Peyer's patch (tissue), 4 donors: Measurements from ENCODE around the gene FAM240A. TPM values are rescaled to one million over a fixed set of nuclear protein-coding genes. Genes with fewer than 3 reads are reported as not detected.

ENCODE experiments used
- DNase-seq, 3 donors: peaks; one replicate each; pipeline ENCODE4 v3.0.0-alpha.2; 2017 to 2019
- H3K27ac ChIP-seq, 4 donors: fragments of 200-600 bp; sonication (generic); one replicate each; pipeline ENCODE4 v1.5.1; 2016 to 2019
- H3K27me3 ChIP-seq, 2 donors: fragments of 200-600 bp; sonication (generic); one replicate each; pipeline ENCODE4 v1.5.1; 2019
- H3K36me3 ChIP-seq, 3 donors: fragments of 200-600 bp; sonication (generic); one replicate each; pipeline ENCODE4 v1.5.1; 2016 to 2019
- H3K4me1 ChIP-seq, 4 donors: fragments of 200-600 bp; sonication (generic); one replicate each; pipeline ENCODE4 v1.5.1; 2016 to 2019
- H3K4me3 ChIP-seq, 4 donors: fragments of 200-600 bp; sonication (generic); 1 replicate in 3 of 4; 2 replicates in 1 of 4; pipeline ENCODE4 v1.5.1; 2016 to 2019; ENCODE audit warnings: mild to moderate bottlenecking in 1 of 4
- H3K9me3 ChIP-seq, 4 donors: fragments of 200-600 bp; sonication (generic); one replicate each; pipeline ENCODE4 v1.5.1; 2016 to 2019; ENCODE audit warnings: mild to moderate bottlenecking in 1 of 4
- CTCF ChIP-seq, 6 experiments: fragments of 450-650 bp in 4 of 6; fragments of 200-600 bp in 2 of 6; sonication (generic) in 1 of 6; IDR thresholded peaks; one replicate each; pipeline ENCODE4 v1.5.1; 2017 to 2019; ENCODE audit warnings: antibody characterized with exemption in 6 of 6, mild to moderate bottlenecking in 3 of 6, moderate library complexity in 1 of 6
- POLR2A ChIP-seq, 2 donors: fragments of 450-650 bp; IDR thresholded peaks; one replicate each; pipeline ENCODE4 v1.5.1; 2017; ENCODE audit warnings: antibody characterized with exemption in 2 of 2, mild to moderate bottlenecking in 2 of 2, moderate library complexity in 2 of 2
- total RNA-seq, 4 donors: library from RNA; depleted of rRNA; stranded (reverse); fragments of >200 nt; gene quantifications; one replicate each; pipeline ENCODE4 v1.1.0, GENCODE V29; 2016

Gene FAM240A
- total RNA-seq, 4 donors from 2014 or later = not detected

GRCh38 chr3:46615050-46615775 is 2.9 kb downstream of the FAM240A start:
- Histone ChIP-seq H3K4me1 (no peaks in the 10 kb centered on the region), H3K4me3 (no peak overlapping the region), H3K27me3 (no peaks in the 10 kb centered on the region), H3K9me3 (no peaks in the 10 kb centered on the region), H3K36me3 (no peaks in the 10 kb centered on the region), H3K27ac (no peak overlapping the region)
- TF ChIP-seq CTCF (IDR thresholded peaks at IDR 0.05) (no peak), POLR2A (IDR thresholded peaks at IDR 0.05) (no peak)
- no peak for DNase-seq

DNA sequence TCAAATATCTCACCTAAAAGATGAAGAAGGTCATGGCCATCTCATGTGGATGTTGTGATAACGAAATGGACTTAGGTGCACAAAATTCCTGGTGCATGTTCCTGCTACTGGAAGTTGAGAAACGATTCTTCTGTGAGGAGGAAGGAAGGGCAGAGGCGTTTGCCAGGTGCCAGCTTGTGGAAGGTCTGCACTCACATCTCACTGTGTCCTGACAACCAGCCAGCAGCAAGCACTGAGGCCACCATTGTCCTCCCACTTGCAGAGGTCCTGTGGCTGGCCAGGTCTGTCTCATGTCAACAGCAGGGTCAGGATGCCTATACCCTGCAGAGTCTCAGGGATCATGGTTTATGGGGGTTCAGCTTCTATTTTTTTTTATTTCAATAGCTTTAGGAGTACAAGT is 3.7 kb downstream of the FAM240A start:
- H3K4me3 ChIP-seq = no peak overlapping the region
- no peak for TF ChIP-seq CTCF (IDR thresholded peaks at IDR 0.05)
- no peak for TF ChIP-seq POLR2A (IDR thresholded peaks at IDR 0.05)

DNA sequence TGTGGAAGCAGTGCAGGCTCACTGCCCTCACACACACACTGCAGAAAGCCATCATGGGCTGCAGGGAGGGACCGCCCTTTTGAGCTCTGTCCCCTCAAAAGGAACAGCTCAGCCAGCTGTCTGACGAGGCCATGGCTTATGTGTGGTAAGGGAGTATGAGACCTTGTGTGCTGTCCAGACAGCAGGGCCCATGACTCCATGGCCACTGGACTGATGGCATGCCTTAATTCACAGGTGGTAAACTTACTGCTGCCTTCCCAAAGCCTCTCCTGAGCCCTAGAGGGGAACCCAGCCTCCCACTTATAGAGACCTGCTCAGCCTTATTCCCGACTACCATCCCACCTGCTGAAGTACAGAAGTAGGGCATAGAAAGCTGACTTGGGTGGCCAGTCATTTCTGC is 5.6 kb downstream of the FAM240A start:
- no peaks in the 10 kb centered on the region for H3K9me3 ChIP-seq
- no peaks in the 10 kb centered on the region for H3K36me3 ChIP-seq
- H3K4me3 ChIP-seq = no peak overlapping the region
- H3K27ac ChIP-seq = no peak overlapping the region
- H3K4me1 ChIP-seq = no peaks in the 10 kb centered on the region
- no peaks in the 10 kb centered on the region for H3K27me3 ChIP-seq
- no peak for DNase-seq
- TF ChIP-seq POLR2A (IDR thresholded peaks at IDR 0.05) (no peak), CTCF (IDR thresholded peaks at IDR 0.05) (no peak)

More for the DNA sequence above, 3.7 kb downstream of the FAM240A start:
- Histone ChIP-seq H3K36me3 (no peaks in the 10 kb centered on the region), H3K27me3 (no peaks in the 10 kb centered on the region), H3K4me1 (no peaks in the 10 kb centered on the region), H3K27ac (no peak overlapping the region), H3K9me3 (no peaks in the 10 kb centered on the region)
- no peak for DNase-seq

DNA sequence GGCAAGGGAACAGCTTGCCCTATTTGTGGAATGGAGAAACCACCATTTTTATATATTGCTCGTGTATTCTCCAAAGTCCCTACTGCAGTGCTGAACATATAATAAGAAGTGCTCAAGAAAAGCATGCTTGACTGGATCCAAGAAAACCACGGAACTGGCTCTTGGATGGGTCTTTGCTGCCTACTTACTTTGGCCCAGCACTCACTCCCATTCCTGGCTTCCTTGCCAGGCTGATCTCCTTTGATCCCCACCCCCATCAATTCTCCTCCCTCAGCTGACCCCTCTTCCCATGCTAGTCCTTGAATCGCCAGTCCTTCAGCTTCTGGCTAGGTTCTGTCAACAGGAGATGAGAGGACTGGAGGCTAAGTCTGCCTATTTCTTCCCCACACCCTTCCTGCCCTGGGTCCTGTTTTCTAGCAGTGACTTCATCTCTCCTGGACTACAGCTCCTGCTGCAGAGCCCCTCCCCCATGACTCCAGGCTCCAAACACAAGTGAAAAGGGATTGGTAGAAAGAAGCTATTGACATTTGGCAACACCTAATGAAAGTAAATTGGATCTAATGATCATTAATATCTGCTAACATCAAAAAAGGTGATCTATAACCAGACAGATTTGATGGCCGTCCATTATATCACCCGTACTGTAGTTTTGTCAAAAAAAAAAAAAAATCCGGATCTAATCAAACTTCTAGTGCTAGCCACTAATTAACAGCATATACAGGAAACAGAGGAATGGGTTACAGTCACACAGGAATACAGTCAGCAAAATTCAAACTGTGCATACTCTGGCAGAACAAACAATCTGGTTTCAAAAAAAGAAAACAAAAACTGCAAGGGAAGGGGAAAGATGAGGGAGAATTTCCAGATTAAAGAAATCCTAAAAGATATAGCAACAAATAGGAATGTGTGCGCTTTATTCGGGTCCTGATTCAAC is 7.8 kb downstream of the FAM240A start:
- TF ChIP-seq POLR2A (IDR thresholded peaks at IDR 0.05) = no peak
- TF ChIP-seq CTCF (IDR thresholded peaks at IDR 0.05) = no peak
- H3K27ac ChIP-seq = no peak overlapping the region
- H3K4me3 ChIP-seq = no peak overlapping the region
- H3K4me1 ChIP-seq = no peaks in the 10 kb centered on the region
- no peaks in the 10 kb centered on the region for H3K36me3 ChIP-seq
- H3K27me3 ChIP-seq = no peaks in the 10 kb centered on the region
- DNase-seq = no peak
- H3K9me3 ChIP-seq = no peaks in the 10 kb centered on the region

- H3K27me3 ChIP-seq = no peaks in the 10 kb centered on the region
- DNase-seq = no peak
- H3K27ac ChIP-seq = no peak overlapping the region
- peaks cover 0 to 11% (median 0%) of the 10 kb centered on the region in 4 donors for H3K4me1 ChIP-seq
- no peaks in the 10 kb centered on the region for H3K9me3 ChIP-seq
- H3K4me3 ChIP-seq = no peak overlapping the region
- no peaks in the 10 kb centered on the region for H3K36me3 ChIP-seq
- no peak for TF ChIP-seq CTCF (IDR thresholded peaks at IDR 0.05)
- no peak for TF ChIP-seq POLR2A (IDR thresholded peaks at IDR 0.05)
Observed at GRCh38 chr3:46624533-46624932, 12.2 kb downstream of the FAM240A start.
